COLO829 (cell line): ENCODE results near the gene IL1RL1.

Experiments
- DNase-seq: peaks from one replicate; pipeline ENCODE4 v3.0.0; 2012; ENCODE audit warnings: low spot score

The IL1RL1 gene

DNA sequence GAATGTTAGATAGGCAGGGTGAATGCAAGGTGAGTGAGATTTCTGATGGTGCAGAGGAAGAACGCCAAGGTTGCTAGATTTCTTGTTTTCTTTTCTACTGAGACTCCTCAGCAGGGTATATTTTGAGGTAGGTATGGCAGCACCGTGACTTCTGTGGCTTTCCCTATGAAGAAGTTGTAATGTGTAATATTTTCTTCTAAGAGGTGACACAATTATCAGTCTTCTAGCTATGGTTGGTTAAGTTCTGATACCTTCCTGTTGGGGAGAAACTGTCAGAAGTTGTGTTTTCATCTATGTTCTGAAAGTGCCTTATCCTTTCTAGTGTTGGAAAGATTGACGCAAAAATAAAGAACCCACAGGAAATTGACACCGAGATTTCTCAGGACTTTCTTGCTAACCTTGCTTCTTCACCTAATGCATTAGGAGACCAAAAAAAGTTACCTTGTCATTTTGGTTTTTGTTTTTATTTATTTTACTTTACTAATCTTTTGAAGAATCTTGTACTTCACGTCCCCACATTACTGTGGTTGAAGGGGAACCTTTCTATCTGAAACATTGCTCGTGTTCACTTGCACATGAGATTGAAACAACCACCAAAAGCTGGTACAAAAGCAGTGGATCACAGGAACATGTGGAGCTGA lies 56.1 kb downstream of the IL1RL1 start:
- DNase-seq, result no peak

- DNase-seq, result no peak
These were observed 57.2 kb downstream of the IL1RL1 start for GRCh38 chr2:102368461-102369109.

DNA sequence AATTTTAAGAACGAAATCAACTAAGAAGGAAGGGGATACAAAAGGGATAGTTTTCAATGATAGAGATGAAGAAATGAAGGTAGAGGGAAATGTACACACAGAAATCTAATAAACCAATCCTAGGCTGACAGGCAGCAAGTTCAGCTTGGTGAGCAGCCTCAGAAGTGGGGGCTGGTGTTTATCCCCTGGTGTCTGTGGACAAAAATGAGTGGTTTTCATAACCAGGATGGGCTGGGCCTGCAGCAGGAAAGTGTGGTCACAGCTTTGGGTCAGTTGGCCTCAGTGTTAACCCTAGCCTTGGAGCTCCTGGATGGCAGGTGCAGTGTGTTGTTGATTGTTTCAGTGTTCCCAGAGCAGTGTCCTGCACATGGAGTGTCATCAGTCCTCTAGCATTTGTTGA lies 58.5 kb downstream of the IL1RL1 start:
- no peak for DNase-seq

DNA sequence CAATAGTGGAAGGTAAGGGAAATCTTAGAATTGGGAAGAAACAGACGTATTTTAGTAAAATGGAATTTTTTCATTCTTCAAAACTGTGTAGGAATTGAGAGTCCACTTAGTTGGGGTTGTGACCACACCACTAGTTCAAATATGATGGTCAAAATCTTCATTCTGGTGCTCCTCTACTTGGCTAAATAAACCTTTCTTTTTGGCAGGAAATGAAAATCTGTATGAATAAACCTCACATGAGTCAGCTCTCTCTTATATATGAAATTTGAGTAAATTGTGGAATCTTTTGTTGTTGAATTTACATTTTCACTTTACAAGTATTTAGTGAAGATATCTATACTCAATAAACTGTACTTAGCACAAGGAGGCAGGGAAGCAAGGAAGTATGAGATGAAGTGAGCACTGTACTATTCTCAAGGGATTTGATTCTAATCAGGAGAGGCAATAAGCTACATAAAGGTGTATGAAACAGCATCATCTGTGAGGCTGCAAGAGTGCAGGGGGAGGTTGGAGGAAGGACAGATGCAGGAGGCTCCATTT lies 64.8 kb downstream of the IL1RL1 start:
- no peak for DNase-seq

GRCh38 chr2:102383722-102384121 lies 72.4 kb downstream of the IL1RL1 start:
- no peak for DNase-seq

GRCh38 chr2:102385522-102385921 lies 74.2 kb downstream of the IL1RL1 start:
- DNase-seq, result no peak

- no peak for DNase-seq
These were observed 74.6 kb downstream of the IL1RL1 start for GRCh38 chr2:102386004-102386403.

DNA sequence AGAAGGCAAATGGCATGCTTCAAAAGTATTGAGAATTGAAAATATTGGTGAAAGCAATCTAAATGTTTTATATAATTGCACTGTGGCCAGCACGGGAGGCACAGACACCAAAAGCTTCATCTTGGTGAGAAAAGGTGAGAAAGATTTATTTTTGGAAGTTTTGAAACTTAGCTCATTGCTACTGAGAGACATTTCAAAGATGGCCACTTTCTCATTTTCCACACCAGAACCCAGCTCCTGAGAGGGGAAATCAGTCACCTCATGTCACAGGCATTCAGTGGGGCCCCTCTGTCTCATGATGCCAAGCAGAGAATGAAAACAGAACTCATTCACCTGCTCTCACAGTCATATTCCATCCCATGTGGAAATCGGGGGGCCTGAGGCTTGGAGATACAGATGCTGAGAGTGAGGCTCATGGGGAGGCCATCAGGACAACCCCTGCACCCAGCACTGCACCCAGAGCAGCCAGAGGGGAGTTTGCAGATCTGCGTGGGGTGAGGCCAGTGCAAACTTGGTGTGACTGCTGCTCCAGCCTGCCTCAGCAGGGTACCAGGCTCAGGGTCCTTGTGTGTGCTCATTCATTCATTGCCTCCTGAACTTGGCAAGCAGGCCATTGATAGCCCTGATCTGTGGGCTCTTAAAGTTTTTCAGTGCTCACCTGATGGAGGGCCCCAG lies 75.6 kb downstream of the IL1RL1 start:
- no peak for DNase-seq

DNA sequence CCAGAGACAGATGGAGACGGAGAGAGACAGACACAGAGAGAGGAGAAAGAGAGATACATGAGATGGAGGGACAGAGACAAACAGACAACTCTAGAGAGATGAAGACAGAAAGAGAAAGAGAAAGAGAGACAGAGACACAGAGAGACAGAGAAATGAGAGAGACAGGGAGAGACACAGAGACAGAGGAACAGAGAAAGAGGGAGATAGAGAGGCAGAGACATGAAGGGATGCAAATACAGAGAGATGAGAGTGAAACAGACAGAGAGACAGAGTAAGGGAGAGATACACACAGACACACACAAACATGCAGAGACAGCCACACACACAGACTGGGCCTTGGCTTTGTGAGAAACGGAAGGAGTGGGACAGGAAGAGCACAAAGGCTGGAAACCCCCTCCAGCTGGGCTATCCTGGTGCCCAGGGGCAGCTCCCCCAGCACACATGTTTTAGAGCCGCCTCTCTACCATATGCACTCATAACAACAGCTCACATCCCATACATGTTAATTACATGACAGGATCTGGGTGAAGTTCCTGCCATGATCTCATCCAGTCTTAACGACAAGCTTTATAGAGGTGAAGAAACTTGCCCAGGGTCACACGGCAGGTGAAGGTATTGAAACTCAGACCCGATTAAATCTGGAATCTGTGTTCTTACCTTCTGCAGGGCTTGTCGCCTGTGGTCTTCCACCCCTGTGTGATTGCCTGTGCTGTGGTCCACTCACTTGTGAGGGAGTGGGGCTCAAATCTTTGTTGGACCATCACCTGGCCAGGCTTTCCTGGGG lies 76.6 kb downstream of the IL1RL1 start:
- no peak for DNase-seq

- no peak for DNase-seq
These were observed 80.2 kb downstream of the IL1RL1 start for GRCh38 chr2:102391565-102391964.

GRCh38 chr2:102392096-102392495 lies 80.7 kb downstream of the IL1RL1 start:
- no peak for DNase-seq

DNA sequence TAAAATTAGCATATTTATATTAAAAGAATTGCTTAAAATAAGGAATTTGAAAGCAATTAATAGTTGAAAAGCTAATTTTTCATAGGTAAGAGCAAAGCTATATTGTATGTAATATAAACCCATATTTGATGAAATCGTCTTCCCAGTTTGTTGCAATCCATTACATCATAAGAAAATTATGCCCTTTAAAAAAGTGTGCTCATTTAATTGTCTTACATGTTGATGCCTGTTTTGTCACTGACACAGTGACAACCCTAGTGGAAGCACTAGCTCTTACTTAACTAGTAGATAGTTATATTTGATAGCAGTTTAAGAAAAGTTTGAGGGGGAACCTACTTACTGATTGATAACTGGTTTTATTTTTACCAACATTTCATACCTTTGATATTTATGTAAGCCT lies 81.6 kb downstream of the IL1RL1 start:
- no peak for DNase-seq

- no peak for DNase-seq
These were observed 84.6 kb downstream of the IL1RL1 start for GRCh38 chr2:102396012-102396411.

GRCh38 chr2:102397209-102397608 lies 85.8 kb downstream of the IL1RL1 start:
- no peak for DNase-seq

- no peak for DNase-seq
These were observed 88.3 kb downstream of the IL1RL1 start for GRCh38 chr2:102399499-102400141.

GRCh38 chr2:102401456-102401855 lies 90.1 kb downstream of the IL1RL1 start:
- no peak for DNase-seq
